Keratinocyte (primary cell): ENCODE results near the gene NR1I3. TPM values are rescaled to one million over a fixed set of nuclear protein-coding genes. Genes with fewer than 3 reads are reported as not detected.
A peak's percentile ranks its signal among the peaks of the same experiment; 100 is the strongest.

Source experiments
- DNase-seq: peaks from one replicate; pipeline ENCODE4 v3.0.0-alpha.2; 2011; ENCODE audit warnings: low read depth, missing footprints, low spot score
- FAIRE-seq: peaks from 2 replicates; lab custom pipeline; 2011; peaks lifted over from hg19 to GRCh38; lab: Jason Lieb, UNC
- H2AFZ ChIP-seq: 2 replicates; pipeline ENCODE4 v1.6.0; 2012; ENCODE audit warnings: low read length, control low read depth, inconsistent platforms; ENCODE audit not compliant: control insufficient read depth
- H3K27ac ChIP-seq: 2 replicates; pipeline ENCODE4 v1.5.1; 2011; ENCODE audit warnings: low read length; ENCODE audit not compliant: control insufficient read depth, insufficient read depth
- H3K27me3 ChIP-seq: 3 replicates; pipeline ENCODE4 v1.6.0; 2011; ENCODE audit warnings: low read length; ENCODE audit not compliant: control insufficient read depth, insufficient read depth; ENCODE audit errors: extremely low read depth
- H3K36me3 ChIP-seq, 2 experiments: 2 replicates in 1 of 2; 3 replicates in 1 of 2; pipeline ENCODE4 v1.5.1; 2011; ENCODE audit warnings: low read length in 2 of 2, mild to moderate bottlenecking in 1 of 2; ENCODE audit not compliant: control insufficient read depth in 2 of 2, insufficient read depth in 2 of 2; ENCODE audit errors: extremely low read depth in 1 of 2
- H3K4me1 ChIP-seq: 3 replicates; pipeline ENCODE4 v1.5.1; 2011; ENCODE audit warnings: low read length; ENCODE audit not compliant: control insufficient read depth, insufficient read depth; ENCODE audit errors: extremely low read depth
- H3K4me2 ChIP-seq: 3 replicates; pipeline ENCODE4 v1.6.0; 2011; ENCODE audit warnings: low read depth, low read length; ENCODE audit not compliant: control insufficient read depth, insufficient read depth; ENCODE audit errors: extremely low read depth
- H3K4me3 ChIP-seq, 3 experiments: fragments of 200-600 bp in 1 of 3; sonication (generic) in 1 of 3; 2 replicates in 2 of 3; 3 replicates in 1 of 3; pipeline ENCODE4 v1.5.1; 2011 to 2016; ENCODE audit warnings: low read length in 3 of 3, mild to moderate bottlenecking in 3 of 3, control low read depth in 2 of 3, inconsistent platforms in 1 of 3, low read depth in 1 of 3, mixed read lengths in 1 of 3, mixed run types in 1 of 3, moderate library complexity in 1 of 3; ENCODE audit not compliant: control insufficient read depth in 2 of 3, insufficient read depth in 2 of 3; ENCODE audit errors: extremely low read depth in 1 of 3
- H3K79me2 ChIP-seq: 2 replicates; pipeline ENCODE4 v1.6.0; 2012; ENCODE audit warnings: low read length; ENCODE audit not compliant: control insufficient read depth, insufficient read depth
- H3K9ac ChIP-seq: 3 replicates; pipeline ENCODE4 v1.6.0; 2011; ENCODE audit warnings: low read length; ENCODE audit not compliant: control insufficient read depth, insufficient read depth; ENCODE audit errors: extremely low read depth
- H3K9me1 ChIP-seq: 3 replicates; pipeline ENCODE4 v1.6.0; 2011; ENCODE audit warnings: low read length; ENCODE audit not compliant: control insufficient read depth, insufficient read depth; ENCODE audit errors: extremely low read depth
- H3K9me3 ChIP-seq: 2 replicates; pipeline ENCODE4 v1.5.1; 2012; ENCODE audit warnings: low read depth, low read length; ENCODE audit not compliant: control insufficient read depth
- H4K20me1 ChIP-seq: 3 replicates; pipeline ENCODE4 v1.6.0; 2011; ENCODE audit warnings: low read length; ENCODE audit not compliant: control insufficient read depth, insufficient read depth; ENCODE audit errors: extremely low read depth
- CTCF ChIP-seq, 3 experiments: IDR thresholded peaks in 1 of 3; conservative IDR thresholded peaks in 1 of 3; optimal IDR thresholded peaks in 1 of 3; 2 replicates in 2 of 3; 3 replicates in 1 of 3; pipeline versions ENCODE3 to v1.5.1; 2011; ENCODE audit warnings: low read length in 3 of 3, mild to moderate bottlenecking in 3 of 3, moderate library complexity in 2 of 3, control low read depth in 1 of 3, inconsistent platforms in 1 of 3; ENCODE audit not compliant: insufficient read depth in 2 of 3; ENCODE audit errors: extremely low read depth in 1 of 3
- EZH2 ChIP-seq: IDR thresholded peaks from one replicate; pipeline ENCODE4 v1.6.1; 2012; ENCODE audit warnings: inconsistent platforms, mild to moderate bottlenecking, low read length, moderate library complexity
- dilution Hi-C: fragments of 300-500 bp; cut with MboI; formaldehyde crosslinking; loops from one replicate; pipeline ENCODE4 v1.7.0; 2020; ENCODE audit warnings: low sequenced_read_pairs; ENCODE audit not compliant: extremely low pct_ligation_motif_present
- polyA plus RNA-seq, 5 experiments: library from polyadenylated mRNA; depleted of rRNA in 3 of 5; stranded (reverse) in 3 of 5; stranded (forward) in 1 of 5; unstranded in 1 of 5; fragments of >200 nt; gene quantifications; 1 replicate in 1 of 5; 2 replicates in 3 of 5; 3 replicates in 1 of 5; pipeline versions ENCODE4 v1.2.1 to v1.2.3, GENCODE V29; 2011 to 2012; ENCODE audit warnings: missing spikeins in 2 of 5, low read depth in 1 of 5, low replicate concordance in 1 of 5

Gene NR1I3
- polyA plus RNA-seq, 1 donor (not counting 4 experiments of a cell fraction or from before 2014, with no cell fraction given) = not detected

DNA sequence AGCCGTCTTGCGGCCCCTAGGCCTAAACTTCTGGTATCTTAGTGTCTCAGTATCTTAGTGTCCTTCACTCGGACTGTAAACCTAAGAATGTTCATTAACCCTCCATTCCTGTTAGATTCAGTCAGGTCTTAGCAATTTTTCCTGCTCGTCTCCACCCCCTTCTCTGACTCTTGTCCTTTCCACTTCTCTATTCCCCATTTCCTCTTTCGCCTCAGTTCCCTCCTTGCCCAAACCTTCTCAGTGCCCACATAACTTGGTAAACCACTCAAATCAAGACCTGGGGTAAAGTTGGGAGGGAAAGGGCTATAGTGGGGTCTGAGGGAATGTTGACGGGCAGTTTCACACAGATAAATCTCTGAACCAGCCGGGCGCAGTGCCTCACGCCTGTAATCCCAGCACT is 23.6 kb downstream of the NR1I3 start:
- Histone ChIP-seq H3K4me3 (no peak overlapping the region), H3K4me1 (no peaks in the 10 kb centered on the region), H3K27me3 (no peaks in the 10 kb centered on the region), H3K4me2 (no peak overlapping the region), H3K9ac (no peak overlapping the region), H3K9me3 (no peaks in the 10 kb centered on the region), H3K27ac (no peak overlapping the region), H4K20me1 (no peaks in the 10 kb centered on the region), H3K36me3 (peaks cover 23 to 25% of the 10 kb centered on the region in 2 experiments), H3K79me2 (no peaks in the 10 kb centered on the region), H2AFZ (no peak overlapping the region), H3K9me1 (no peaks in the 10 kb centered on the region)
- DNase-seq (no peak), FAIRE-seq (no peak)
- dilution Hi-C loops = no loop called here
- TF ChIP-seq EZH2 (no peak), CTCF (optimal IDR thresholded peaks at IDR 0.05 in 1 of 3, IDR thresholded peaks at IDR 0.05 in 1 of 3, conservative IDR thresholded peaks at IDR 0.05 in 1 of 3; ENCODE audit: extremely low read depth in 1 of 3, insufficient read depth in 2 of 3, low read length in 3 of 3) (no peak)

GRCh38 chr1:161209790-161210409 is 28.1 kb downstream of the NR1I3 start:
- no peaks in the 10 kb centered on the region for H3K27me3 ChIP-seq
- no peak overlapping the region for H3K9ac ChIP-seq
- FAIRE-seq (no peak), DNase-seq (no peak)
- peaks cover 3% of the 10 kb centered on the region for H3K79me2 ChIP-seq
- H3K27ac ChIP-seq = no peak overlapping the region
- H3K4me2 ChIP-seq = no peak overlapping the region
- no peak overlapping the region for H3K4me3 ChIP-seq
- H4K20me1 ChIP-seq = no peaks in the 10 kb centered on the region
- H3K9me1 ChIP-seq = no peaks in the 10 kb centered on the region
- H3K36me3 ChIP-seq = peaks cover 29 to 32% of the 10 kb centered on the region in 2 experiments
- no peaks in the 10 kb centered on the region for H3K9me3 ChIP-seq
- dilution Hi-C loops = no loop called here
- H3K4me1 ChIP-seq = no peaks in the 10 kb centered on the region
- peak; percentile 90 to 92 (median 90) for TF ChIP-seq CTCF (optimal IDR thresholded peaks at IDR 0.05 in 1 of 3, IDR thresholded peaks at IDR 0.05 in 1 of 3, conservative IDR thresholded peaks at IDR 0.05 in 1 of 3; ENCODE audit: extremely low read depth in 1 of 3, insufficient read depth in 2 of 3, low read length in 3 of 3)
- no peak for TF ChIP-seq EZH2
- H2AFZ ChIP-seq = no peak overlapping the region
